EL (cell line): ENCODE measurements around the gene MACROD2.
A peak's percentile ranks its signal among the peaks of the same experiment; 100 is the strongest.
"Not testable (repeated sequence)": the region's sequence is repeated elsewhere in the genome, so short reads cannot be mapped to it uniquely, and the experiment has no call there.

Experiments
- DNase-seq: peaks from one replicate; pipeline ENCODE4 v3.0.0-alpha.2; 2016

MACROD2 gene

GRCh38 chr20:14418376-14418775 lies 423.1 kb downstream of the MACROD2 start:
- DNase-seq: no peak

- no peak for DNase-seq
These were observed 427.6 kb downstream of the MACROD2 start for GRCh38 chr20:14422892-14423291.

- DNase-seq: no peak
These were observed 436.3 kb downstream of the MACROD2 start for GRCh38 chr20:14431568-14431967.

- DNase-seq: no peak
These were observed 436.8 kb downstream of the MACROD2 start for GRCh38 chr20:14432085-14432484.

- DNase-seq: no peak
These were observed 437.3 kb downstream of the MACROD2 start for GRCh38 chr20:14432597-14432996.

GRCh38 chr20:14434384-14435136 lies 439.2 kb downstream of the MACROD2 start:
- DNase-seq: peak; percentile 9

- DNase-seq: peak; percentile 23
These were observed 445.9 kb downstream of the MACROD2 start for GRCh38 chr20:14441201-14441600.

- DNase-seq: no peak
These were observed 448.8 kb downstream of the MACROD2 start for GRCh38 chr20:14444106-14444505.

GRCh38 chr20:14445310-14445709 lies 450.0 kb downstream of the MACROD2 start:
- peak; percentile 62 for DNase-seq

GRCh38 chr20:14445902-14446301 lies 450.6 kb downstream of the MACROD2 start:
- DNase-seq: no peak

- no peak for DNase-seq
These were observed 451.1 kb downstream of the MACROD2 start for GRCh38 chr20:14446446-14446845.

GRCh38 chr20:14449323-14449722 lies 454.0 kb downstream of the MACROD2 start:
- no peak for DNase-seq

GRCh38 chr20:14450256-14450655 lies 454.9 kb downstream of the MACROD2 start:
- no peak for DNase-seq

GRCh38 chr20:14451458-14451857 lies 456.1 kb downstream of the MACROD2 start:
- DNase-seq: no peak

GRCh38 chr20:14453259-14453658 lies 457.9 kb downstream of the MACROD2 start:
- DNase-seq: no peak

- DNase-seq: no peak
These were observed 459.0 kb downstream of the MACROD2 start for GRCh38 chr20:14454296-14454695.

GRCh38 chr20:14467104-14467827 lies 471.9 kb downstream of the MACROD2 start:
- DNase-seq: not testable (repeated sequence)

- no peak for DNase-seq
These were observed 475.0 kb downstream of the MACROD2 start for GRCh38 chr20:14470231-14470899.

GRCh38 chr20:14470977-14471661 lies 475.8 kb downstream of the MACROD2 start:
- no peak for DNase-seq

- DNase-seq: peak; percentile 62
These were observed 481.8 kb downstream of the MACROD2 start for GRCh38 chr20:14477125-14477524.

- DNase-seq: no peak
These were observed 482.8 kb downstream of the MACROD2 start for GRCh38 chr20:14478126-14478525.

GRCh38 chr20:14481863-14482262 lies 486.5 kb downstream of the MACROD2 start:
- peak; percentile 69 for DNase-seq

GRCh38 chr20:14488212-14488611 lies 492.9 kb downstream of the MACROD2 start:
- DNase-seq: no peak
